ENCODE data around the gene LAMTOR4.

LAMTOR4 gene

GRCh38 chr7:100148559-100149328, at the start of gene LAMTOR4:
Gene LAMTOR4 (plus strand): TSS chr7:100148918. CDS start chr7:100148973, 55 bp downstream.
- peak; percentile 98 for DNase-seq

- DNase-seq, result no peak
Measured at GRCh38 chr7:100099452-100099851, 49.3 kb upstream of the LAMTOR4 start.

GRCh38 chr7:100100420-100101015, 48.2 kb upstream of the LAMTOR4 start:
- DNase-seq, result peak; percentile 94

- peak; percentile 98 for DNase-seq
Measured at GRCh38 chr7:100101016-100101862, 47.5 kb upstream of the LAMTOR4 start, which contains the start of the genes AP4M1 and MCM7. Gene AP4M1 (plus strand): TSS chr7:100101643. CDS start chr7:100101715, 72 bp downstream. Gene MCM7 (minus strand): TSS chr7:100101397. CDS start chr7:100101294, 103 bp downstream.

- no peak for DNase-seq
Measured at GRCh38 chr7:100102950-100103840, 45.5 kb upstream of the LAMTOR4 start.

DNA sequence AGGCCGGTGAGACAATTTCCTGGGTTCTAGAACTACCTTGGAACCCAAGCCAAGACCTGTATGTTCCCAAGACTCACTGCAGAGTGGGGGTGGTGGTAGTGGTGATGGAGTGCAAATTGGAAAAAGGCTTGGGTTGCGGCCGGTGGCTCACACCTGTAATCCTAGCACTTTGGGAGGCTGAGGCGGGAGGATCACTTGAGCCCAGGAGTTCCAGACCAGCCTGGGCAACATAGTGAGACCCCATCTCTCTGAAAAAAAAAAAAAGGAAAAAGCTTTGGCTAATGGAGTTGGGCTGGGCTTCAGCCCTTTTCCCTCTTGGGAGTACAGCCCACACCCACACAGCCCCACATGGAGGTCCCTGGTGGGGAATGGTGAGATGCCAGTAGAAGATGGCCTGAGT, 43.2 kb upstream of the LAMTOR4 start:
- no peak for DNase-seq

DNA sequence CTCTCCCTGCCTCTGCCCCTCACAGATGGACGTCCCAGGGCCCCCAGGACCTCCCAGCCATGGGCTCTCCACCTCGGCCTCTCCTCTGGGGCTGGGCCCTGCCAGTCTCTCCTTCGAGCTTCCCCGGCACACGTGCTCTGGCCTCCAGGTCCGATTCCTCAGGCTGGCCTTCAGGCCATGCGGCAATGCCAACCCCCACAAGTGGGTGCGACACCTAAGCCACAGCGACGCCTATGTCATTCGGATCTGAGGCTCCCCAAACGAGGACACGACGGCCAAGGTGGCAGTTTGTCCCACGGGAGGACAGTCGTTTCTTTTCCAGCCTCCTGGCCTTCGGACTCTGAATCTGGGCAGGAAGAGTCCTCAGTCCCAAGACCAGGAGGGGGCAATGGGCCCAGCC, 42.1 kb upstream of the LAMTOR4 start:
- no peak for DNase-seq

DNA sequence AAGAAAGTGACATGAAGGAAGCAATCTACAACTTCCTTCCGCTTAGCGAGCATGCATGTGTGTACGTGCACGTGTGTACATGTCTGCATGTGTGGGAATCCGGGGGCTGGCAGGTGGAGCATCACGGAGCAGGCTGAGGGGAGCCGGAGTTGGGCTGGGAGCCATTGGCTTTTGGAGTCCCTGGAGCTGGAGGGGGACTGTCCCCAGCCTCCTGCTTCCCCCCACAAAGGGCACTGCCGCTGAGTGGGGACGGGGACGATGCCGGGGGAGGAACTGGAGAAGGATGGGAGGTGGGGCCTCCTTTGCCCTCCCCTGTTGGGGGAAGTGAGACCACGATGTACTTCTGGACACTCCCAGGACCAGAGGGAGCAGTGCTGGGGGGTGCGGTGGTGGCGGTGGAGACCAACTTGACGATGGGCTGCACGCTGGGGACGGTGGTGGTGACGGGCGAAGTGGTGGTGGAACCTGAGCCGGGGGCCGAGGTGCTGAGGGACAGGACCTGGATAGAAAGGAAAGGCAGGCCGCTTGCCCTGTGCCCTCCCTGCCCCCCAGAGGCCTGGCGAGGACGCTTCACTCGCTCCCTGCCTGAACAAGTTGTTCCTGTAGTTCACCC, 41.5 kb upstream of the LAMTOR4 start:
- DNase-seq, result no peak

DNA sequence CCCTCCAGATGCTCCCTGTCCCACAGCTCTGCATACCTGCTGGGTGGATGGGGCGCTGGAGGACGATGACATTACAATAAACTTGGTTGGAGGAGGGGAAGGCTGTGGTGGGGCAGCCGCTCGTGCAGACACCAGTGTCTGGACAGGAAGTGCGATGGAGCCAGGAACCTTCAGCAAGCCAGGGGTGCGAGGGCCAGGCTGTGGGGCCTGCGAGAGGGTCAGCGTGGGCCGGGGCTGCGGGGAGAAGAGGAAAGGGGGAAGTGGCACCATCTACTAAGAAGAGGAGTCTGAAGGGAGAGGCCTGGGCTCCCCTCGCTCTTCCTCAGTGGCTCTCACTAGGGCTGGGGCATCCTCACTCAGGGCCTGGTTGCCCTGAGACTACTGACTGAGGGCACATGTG, 40.8 kb upstream of the LAMTOR4 start:
- DNase-seq, result no peak

DNA sequence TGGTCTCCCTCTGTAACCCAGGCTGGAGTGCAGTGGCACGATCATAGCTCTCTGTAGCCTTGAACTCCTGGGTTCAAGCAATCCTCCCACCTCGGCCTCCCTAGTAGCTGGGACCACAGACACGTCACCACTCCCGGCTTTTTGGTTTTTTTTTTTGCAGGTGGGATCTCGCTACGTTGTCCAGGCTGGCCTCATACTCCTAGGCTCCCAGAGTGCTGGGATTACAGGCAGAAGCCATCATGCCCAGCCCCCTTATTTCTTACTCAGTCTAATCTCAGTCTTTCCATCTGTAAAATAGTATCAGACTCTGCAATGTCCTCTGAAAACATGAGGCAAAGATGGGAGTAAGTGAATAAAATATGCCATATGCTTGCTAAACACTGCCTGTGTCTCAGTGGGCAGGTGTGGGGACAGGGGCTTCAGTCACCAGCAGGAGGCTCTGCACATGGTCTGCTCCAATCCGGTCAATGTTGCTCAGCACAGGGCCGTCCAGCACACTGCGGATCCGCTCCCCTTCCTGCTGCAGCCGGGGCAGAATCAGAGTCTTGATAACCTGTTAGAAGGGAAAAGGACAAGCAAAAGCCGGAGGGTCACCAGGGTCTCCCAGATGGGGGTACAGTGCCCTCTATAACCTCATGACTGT, 39.1 kb upstream of the LAMTOR4 start:
- DNase-seq, result no peak

DNA sequence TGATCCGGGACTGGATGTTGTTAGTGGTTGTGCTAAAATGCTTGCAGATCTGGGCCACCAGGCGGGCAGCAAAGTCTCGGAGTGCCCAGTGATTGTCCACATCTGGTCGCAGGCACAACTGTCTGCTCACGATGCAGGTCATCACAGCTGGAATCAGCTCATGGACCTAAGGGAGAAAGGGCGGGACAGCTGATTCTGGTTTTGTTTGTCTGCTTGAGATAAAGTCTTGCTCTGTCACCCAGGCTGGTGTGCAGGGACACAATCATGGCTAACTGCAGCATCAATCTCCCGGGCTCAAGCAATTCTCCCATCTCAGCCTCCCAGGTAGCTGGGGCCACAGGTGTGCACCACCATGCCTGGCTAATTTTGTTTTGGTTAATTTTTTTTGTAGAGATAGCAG, 37.6 kb upstream of the LAMTOR4 start:
- no peak for DNase-seq

- no peak for DNase-seq
Measured at GRCh38 chr7:100111914-100112313, 36.8 kb upstream of the LAMTOR4 start.

- no peak for DNase-seq
Measured at GRCh38 chr7:100115026-100115425, 33.7 kb upstream of the LAMTOR4 start.

GRCh38 chr7:100118388-100119071, 30.2 kb upstream of the LAMTOR4 start:
- DNase-seq, result no peak

GRCh38 chr7:100119072-100119969, 29.4 kb upstream of the LAMTOR4 start, which contains the start of the genes CNPY4 and TAF6:
Gene CNPY4 (plus strand): TSS chr7:100119634. CDS start chr7:100119745, 111 bp downstream.
Gene TAF6 (minus strand): TSS chr7:100119358. CDS start chr7:100114209, 5,149 bp downstream.
- DNase-seq, result peak; percentile 93

DNA sequence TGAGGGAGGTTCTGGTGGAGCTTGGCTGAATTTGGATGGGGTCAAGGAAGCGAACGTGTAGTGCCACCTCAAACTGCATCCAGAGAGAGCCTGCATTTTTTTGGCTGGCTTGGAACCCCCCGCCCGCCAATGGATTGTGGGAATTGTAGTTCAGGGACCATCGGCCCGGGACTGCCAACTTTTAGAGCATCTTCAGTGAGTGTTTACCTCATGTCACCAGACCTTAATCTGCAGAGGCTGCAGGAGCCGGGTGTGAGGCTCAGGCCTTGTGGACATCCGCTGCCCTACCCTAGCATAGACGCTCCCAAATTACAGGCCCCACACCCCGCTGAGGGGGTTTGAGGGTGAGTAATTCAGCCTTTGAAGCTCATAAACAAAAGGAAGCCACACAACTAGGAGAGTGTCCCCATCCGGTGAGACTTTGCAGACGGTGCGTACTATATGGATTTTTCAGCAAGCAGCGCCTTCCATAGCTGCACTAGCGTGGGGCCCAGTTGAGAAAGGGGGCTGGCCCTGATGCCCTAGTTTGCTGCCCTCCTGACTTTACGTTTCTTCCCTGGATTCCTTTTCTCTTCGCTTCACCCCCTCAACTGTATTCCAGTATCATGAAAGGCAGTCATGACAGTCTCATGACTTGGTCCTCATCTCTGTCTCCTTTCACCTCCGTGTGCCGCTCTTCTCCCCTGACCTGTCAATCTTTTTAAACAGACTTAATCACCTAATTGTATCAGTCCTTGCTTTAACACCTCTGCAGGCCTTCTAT, 28.6 kb upstream of the LAMTOR4 start:
- DNase-seq, result no peak

GRCh38 chr7:100120733-100121036, 28.0 kb upstream of the LAMTOR4 start:
- DNase-seq, result no peak

DNA sequence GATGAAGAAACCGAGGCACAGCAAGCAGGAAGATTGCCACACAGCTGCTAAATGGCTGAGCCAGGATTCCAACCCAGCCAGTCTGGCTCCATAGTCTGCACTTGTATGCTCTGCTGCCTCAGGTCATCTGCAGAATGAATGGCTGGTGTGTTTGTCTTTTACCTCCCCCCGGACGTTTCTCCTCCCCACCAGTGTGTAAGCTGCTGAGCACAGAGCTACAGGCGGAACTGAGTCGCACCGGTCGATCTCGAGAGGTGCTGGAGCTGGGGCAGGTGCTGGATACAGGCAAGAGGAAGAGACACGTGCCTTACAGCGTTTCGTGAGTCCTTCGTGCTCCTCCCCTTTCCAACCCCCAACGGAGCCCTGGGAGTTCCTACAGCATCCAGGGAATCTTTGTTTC, 26.7 kb upstream of the LAMTOR4 start:
- DNase-seq, result peak; percentile 74

DNA sequence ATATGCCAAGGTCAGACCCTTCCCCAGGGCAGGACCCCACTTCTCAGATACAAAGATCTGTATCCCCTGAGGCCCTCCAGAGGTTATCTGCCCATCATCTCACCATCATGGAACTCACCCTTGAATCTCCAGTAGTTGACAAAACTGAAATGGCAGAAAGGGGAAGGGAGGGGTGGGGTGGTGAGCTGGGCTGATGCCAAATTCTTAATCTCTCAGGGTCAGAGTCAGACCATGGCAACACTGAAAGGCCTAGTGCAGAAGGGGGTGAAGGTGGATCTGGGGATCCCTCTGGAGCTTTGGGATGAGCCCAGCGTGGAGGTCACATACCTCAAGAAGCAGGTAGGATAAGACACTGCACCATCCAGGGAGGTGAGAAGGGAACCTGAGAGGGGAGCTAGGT, 26.1 kb upstream of the LAMTOR4 start:
- DNase-seq, result no peak

All from NCI-H1105 (cell line).